Head of caudate nucleus (tissue), 42 donors: ENCODE data around the gene TCF12.
A peak's percentile ranks its signal among the peaks of the same experiment; 100 is the strongest.

Experiments used
- DNase-seq, 42 donors: peaks; one replicate each; pipeline versions ENCODE4 v3.0.0 to v3.0.0-alpha.2; 2020 to 2021; ENCODE audit warnings: mixed read lengths in 7 of 42
- intact Hi-C: fragments of 100-400 bp; cut with DNase I; formaldehyde crosslinking; loops from one replicate; pipeline ENCODE4 v1.15.0; 2022

Gene TCF12

DNA sequence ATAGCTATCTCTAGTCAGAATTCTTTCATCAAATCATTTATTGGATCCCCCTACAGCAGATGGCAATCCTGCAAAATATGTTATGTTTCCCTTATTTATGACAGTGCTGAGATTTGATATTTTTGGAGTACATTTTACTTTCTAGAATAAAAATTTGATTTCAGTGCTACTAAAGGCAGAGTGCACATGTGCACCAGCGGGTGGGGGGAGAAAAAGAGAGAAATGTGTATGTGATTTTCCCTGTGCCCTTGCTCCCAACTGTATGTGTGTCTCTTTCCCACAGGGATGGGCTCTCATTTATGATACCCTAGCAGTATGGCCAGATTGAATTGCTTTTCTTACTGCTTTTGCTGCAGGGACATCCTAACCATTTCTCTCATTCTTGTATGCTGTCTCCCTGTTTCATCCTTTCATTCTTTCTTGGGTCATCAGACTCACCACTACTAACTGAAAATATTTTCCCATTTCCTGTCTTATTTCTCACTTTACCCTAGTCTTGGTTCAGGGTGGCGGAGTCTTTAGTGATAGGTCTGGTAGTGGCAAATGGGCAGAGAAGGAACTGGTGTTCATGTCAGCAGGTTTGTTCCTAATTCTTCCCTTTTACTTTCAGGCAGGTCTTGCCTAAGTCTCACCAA, 140.7 kb downstream of the TCF12 start:
- intact Hi-C loops, result no loop called here
- no peak for DNase-seq

DNA sequence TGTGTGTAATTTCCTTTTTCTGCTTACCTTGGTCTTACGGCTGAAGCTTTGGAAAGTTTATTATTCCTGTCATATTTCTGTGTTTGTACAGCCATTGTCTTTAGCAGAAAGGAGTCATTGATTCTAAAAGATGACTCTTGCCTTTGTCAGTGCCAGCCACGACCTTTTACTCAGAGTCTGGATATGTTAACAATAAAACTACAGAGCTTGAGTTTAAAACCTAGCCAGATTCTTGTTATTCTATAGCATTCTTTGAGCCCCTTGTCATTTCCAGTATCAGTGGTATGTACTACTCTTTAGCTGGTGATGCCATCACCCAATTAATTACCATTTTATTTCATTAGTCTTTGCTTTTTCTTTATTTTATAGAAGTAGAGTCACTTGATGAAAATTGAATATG, 142.4 kb downstream of the TCF12 start:
- DNase-seq, result peak in 19 of 42 donors; percentile 31 to 81 (median 56)
- intact Hi-C loops, result no loop called here

GRCh38 chr15:57061281-57061680, 142.8 kb downstream of the TCF12 start:
- DNase-seq, result no peak

DNA sequence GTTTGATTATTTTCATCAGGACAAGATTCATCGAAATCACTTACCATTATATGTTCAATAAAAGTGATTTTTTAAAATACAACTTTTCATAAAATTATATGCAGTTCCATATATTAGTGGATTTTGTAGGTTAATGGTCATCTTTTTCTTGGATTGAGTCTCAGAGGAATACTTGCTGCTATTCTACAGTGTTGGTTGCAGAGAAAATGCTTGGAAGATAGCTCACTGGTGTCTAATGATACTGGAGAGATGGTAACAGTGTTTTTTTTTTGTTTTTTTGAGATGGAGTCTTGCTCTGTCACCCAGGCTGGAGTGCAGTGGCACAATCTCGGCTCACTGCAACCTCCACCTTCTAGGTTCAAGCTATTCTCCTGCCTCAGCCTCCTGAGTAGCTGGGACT, 143.3 kb downstream of the TCF12 start:
- DNase-seq, result no peak
- intact Hi-C loops, result no loop called here

More at GRCh38 chr15:57061281-57061680, 142.8 kb downstream of the TCF12 start:
- intact Hi-C loops, result no loop called here

GRCh38 chr15:57064033-57064432, 145.6 kb downstream of the TCF12 start:
- DNase-seq, result no peak
- intact Hi-C loops, result no loop called here

- no peak for DNase-seq
- intact Hi-C loops, result no loop called here
These were observed 151.0 kb downstream of the TCF12 start for GRCh38 chr15:57069423-57069822.

DNA sequence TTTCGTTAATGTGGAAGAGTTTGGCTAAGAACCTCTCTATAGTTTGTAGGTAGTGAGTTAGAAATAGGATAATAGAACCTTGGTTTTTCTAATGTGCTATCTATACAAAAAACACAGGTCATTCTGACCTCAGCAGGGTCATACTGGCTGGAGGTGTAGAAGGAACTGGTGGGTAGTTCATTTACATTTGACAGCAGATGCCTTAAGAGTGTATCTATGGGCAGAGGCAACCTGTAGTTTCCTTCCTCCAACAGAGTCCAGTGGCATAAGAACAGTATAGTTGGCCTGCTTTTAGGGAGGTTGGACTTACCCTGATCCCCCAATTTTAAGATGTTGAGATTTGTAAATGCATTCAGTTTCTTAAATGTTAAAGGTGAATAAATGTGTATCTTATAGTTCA, 152.2 kb downstream of the TCF12 start:
- intact Hi-C loops, result no loop called here
- no peak for DNase-seq

- intact Hi-C loops, result no loop called here
These were observed 161.0 kb downstream of the TCF12 start for GRCh38 chr15:57079446-57079845.

GRCh38 chr15:57079931-57080620, 161.6 kb downstream of the TCF12 start:
- intact Hi-C loops, result no loop called here
- peak in 1 of 42 donors; percentile 29 for DNase-seq

More at GRCh38 chr15:57079446-57079845, 161.0 kb downstream of the TCF12 start:
- DNase-seq, result peak in 32 of 42 donors; percentile 16 to 85 (median 58)

DNA sequence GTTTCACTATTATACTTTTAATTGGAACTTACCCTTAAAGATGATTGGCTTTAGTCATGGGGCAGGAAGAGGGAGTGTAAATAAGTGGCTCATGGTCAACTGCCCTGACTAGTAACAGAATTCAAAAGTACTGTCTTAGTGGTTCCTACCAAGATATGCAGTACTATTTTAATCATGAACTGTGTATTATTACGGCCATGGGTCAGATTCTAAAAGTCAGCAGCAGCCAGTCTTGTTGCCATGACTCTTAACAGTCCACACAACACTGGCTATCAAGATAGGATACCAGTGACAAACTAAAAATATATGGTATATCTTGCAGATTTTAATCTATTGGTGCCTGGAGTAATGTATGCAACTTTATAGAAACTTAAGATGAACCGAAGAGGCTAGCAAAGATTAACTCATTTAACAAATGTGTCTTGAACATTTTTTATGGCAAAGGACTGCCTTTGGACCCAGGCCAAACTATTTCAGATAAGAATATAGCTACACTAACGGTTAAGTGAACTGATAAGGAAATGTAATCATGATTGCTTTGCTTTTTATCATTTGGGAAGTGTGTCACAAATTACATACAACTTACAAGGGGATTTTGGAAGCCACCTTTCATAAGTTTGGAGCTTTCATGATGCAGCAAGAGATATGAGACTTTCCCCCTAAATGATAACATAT, 163.7 kb downstream of the TCF12 start:
- intact Hi-C loops, result no loop called here
- DNase-seq, result no peak

- DNase-seq, result no peak
- intact Hi-C loops, result no loop called here
These were observed 165.7 kb downstream of the TCF12 start for GRCh38 chr15:57084192-57084591.

- DNase-seq, result no peak
- intact Hi-C loops, result no loop called here
These were observed 166.8 kb downstream of the TCF12 start for GRCh38 chr15:57085267-57085666.

- intact Hi-C loops, result no loop called here
- DNase-seq, result no peak
These were observed 168.5 kb downstream of the TCF12 start for GRCh38 chr15:57086857-57087427.

- no peak for DNase-seq
- intact Hi-C loops, result no loop called here
These were observed 171.5 kb downstream of the TCF12 start for GRCh38 chr15:57089815-57090495.

GRCh38 chr15:57090496-57090859, 172.0 kb downstream of the TCF12 start:
- intact Hi-C loops, result no loop called here
- DNase-seq, result no peak

GRCh38 chr15:57091636-57092035, 173.2 kb downstream of the TCF12 start:
- intact Hi-C loops, result no loop called here
- DNase-seq, result no peak

DNA sequence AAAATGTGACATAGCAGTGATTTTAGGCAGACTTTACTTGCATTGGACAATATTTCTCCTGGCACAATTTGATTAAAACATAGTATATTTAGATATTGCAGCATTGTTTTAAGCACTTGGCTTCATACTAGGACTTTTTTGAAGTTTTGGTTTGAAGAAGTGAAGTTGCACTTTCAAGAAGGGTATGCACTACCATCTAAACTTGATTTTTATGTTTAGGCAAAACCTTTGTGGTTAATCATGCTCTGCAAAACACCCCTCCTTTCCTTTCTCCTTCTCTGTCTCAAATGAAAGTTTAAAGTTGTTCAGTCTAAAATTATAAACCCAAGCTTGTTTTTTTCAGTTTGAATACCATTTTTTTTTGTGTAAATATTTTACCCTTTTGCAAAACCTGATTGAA, 173.8 kb downstream of the TCF12 start:
- no peak for DNase-seq
- intact Hi-C loops, result no loop called here

DNA sequence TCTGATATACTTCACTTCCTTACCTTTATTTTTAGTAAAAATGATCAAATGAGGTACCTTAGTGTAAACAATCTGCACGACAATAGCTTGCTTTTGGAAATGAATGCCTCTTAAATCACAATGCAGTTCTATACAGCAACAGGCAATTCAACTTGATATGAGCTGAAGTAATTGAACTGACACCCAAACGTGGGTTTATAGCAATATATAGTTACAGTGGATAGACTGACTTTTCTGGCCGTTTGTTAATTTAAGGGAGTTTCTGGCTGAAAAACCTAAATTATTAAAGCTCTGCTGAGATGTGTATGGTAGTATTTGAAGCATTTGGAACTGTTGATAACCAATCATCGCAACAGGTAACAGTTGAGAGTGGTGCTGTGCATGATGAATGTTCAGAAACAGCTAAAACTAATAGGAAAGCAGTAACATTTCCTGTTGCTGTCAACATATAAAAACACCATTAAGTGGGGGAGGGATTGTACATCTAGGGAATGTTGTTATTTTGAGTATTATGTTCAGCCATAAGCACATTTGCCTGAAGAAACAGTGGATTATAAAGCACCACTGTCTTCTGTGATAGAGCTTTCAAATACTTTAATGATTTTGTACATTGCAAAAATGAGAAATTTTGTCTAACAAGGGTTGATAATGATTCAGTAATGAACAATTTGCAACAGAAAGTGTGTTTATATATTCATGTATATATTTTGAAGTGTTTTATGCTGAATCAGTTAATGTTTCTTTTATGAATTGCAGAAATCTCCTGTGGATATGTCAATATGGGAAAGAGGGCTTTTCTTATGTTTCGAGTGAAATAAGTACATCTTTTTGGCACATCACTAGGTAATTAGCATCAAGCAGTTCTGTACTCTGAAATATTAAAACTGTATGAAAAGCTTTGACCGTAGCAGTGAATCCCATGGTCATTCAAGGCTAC, 176.1 kb downstream of the TCF12 start:
- no peak for DNase-seq
- intact Hi-C loops, result no loop called here

DNA sequence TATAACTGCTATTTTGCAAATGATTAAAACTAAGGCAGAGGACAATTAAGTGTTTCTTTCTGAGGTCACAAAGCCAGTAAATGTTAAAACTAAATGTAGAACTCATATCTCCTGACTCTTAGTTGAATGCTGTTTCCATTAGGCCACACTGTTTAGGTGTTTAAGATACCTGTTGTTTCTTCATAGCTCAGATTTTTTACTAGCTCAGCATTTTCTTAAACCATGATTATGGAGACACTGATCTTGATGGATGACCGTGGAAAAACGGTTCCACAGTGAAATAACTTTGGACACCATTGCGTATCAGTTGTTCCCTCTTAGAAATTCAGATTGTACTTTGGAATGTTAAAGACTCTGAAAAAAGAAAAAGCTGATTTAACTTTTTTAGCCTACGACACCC, 177.5 kb downstream of the TCF12 start:
- DNase-seq, result no peak
- intact Hi-C loops, result no loop called here
